Measurements from ENCODE around the gene CISD1. TPM values are rescaled to one million over a fixed set of nuclear protein-coding genes. Genes with fewer than 3 reads are reported as not detected.

Gene CISD1
- total and polyA plus RNA-seq, 10 of the 15 experiments (the other 5 are each of a cell fraction or from before 2014, with no cell fraction given) = 23.0 to 162 (median 58.5) TPM

DNA sequence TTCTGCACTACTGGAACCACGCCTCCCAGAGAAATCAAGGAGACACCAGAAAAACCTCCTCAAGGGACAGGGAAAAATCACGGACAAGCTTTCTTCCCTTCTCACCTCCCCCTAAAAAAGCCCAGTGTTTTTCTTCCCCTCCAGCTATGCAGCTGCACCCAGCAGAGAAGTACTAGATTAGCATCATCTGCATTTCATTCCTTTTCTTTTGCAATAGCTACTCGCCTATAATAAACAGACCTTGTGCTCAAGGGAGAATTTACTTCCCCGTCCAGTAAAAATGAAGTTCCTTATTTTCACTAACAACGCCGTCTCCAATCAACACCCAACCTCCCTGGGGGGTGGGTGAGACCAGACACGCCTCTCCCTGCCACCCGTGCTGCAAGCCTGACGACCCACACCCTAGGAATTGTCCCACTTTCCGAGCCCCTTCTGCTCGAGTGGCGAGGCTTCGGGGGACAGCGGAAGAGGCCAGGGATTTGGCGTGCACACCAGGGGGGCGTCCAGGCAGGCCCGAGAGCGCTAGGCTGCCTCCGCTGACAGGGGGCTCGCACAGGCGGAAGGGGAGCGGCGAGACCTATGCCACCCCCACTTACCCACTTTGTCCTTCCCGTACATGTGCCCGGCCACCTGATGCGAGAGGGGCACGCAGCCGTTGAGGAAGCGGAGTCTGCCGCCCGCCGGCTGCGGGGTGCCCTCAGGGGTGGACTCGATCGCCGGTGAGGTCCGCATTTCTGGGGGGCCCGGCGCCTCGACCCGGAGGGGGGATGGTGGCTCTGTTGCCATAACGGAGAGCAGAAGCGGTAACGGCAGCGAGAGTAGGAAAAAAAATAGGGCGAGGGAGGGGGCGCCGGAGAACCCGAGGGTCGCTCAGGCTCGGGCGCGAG is 1.9 kb upstream of the CISD1 start (continued):
- TF ChIP-seq BCL3 (IDR thresholded peaks at IDR 0.05; ENCODE audit: borderline replicate concordance, insufficient read depth, low read depth, low read length, poor library complexity, severe bottlenecking) (no peak), GATAD2B (conservative IDR thresholded peaks at IDR 0.05; ENCODE audit: low read depth) (peak; percentile 81), CBX5 (IDR thresholded peaks at IDR 0.05; ENCODE audit: low read depth) (0 out of 2 replicates have a peak, but pooled peaks have one; percentile 42)

DNA sequence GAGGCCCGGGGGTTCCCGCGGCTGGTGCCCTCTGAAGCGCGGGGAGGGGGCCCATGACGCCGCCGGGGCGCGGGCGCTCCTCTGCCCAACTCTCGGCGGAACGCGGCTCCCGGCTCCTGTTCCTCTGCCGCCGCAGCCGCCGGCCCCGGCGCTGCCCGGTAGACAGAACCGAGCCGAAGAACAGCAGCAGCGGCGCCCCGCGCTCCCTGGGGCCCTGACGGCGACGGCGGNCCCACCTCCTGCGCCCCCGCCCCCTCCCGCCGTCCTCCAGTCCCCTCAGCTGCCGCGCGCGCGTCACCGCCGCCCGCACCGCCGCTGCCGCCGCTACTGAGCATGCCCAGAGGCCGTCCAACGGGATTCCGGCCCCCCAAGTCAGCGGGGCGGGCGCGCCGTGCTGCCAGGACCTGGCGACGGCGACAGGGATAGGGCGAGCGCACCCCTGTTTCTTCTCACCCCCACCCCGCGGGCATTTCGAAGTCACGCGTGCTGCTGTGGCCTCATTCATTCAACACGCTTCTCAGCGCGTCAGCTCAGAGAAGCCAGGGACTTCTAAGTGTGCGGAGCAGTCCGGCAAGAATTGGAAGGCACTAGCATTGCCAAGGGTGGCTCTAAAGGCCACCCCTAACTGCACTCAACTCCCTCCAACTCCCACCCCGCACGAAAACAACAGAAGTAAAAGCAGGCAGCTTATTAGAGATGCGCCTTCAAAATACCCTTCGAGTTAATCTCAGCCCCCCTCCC is 1.1 kb upstream of the CISD1 start, which contains the start of gene IPMK:
TSS of gene IPMK (minus strand) at position 182 of the 741 bp plus-strand sequence. CDS start 283 bp downstream, outside the sequence.
- Histone ChIP-seq H3K4me2 (ENCODE audit: control insufficient read depth, insufficient read depth) (peak within 1 kb of the TSS; percentile 94), H3K79me2 (ENCODE audit: control insufficient read depth, insufficient read depth, low read length) (peaks cover 71% of the 10 kb centered on the region), H3K9me3 (replicated peaks; ENCODE audit: control insufficient read depth, insufficient read depth, low read length) (no peaks in the 10 kb centered on the region; the same call in 2 of the 3 replicates), H3K27ac (ENCODE audit: control insufficient read depth, insufficient read depth) (peak within 1 kb of the TSS; percentile 80), H3K9ac (ENCODE audit: control insufficient read depth, insufficient read depth, low read length) (peak within 1 kb of the TSS; percentile 78), H3K27me3 (replicated peaks in 1 of 2; ENCODE audit: control insufficient read depth in 2 of 2, insufficient read depth in 2 of 2, low read length in 1 of 2) (no peaks in the 10 kb centered on the region), H3K4me3 (peak within 1 kb of the TSS; percentile 80), H4K20me1 (ENCODE audit: control insufficient read depth, insufficient read depth) (no peaks in the 10 kb centered on the region), H3K36me3 (ENCODE audit: control insufficient read depth in 2 of 2, insufficient read depth in 2 of 2, low read length in 1 of 2) (no peaks in the 10 kb centered on the region), H3K4me1 (ENCODE audit: control insufficient read depth, insufficient read depth, low read length) (0 out of 2 replicates have a peak, but pooled peaks cover 5% of the 10 kb centered on the region), H2AFZ (ENCODE audit: control insufficient read depth, low read depth, low read length) (peak within 1 kb of the TSS; percentile 91)
- DNase-seq (ENCODE audit: low read depth, low spot score) (peak; percentile 63), FAIRE-seq (no peak), ATAC-seq (peak; percentile 75)
- ChIA-PET CTCF (interaction anchor here (1.9 to 2.2 kb wide), 2 partner anchors 90 to 117 kb away, joined by 8 to 9 read pairs; partner anchors contain the start of gene TFAM), RAD21 (ENCODE audit: unreplicated experiment) (interaction anchor here (1.5 to 1.8 kb wide), 2 partner anchors 53 to 90 kb away, joined by 4 to 7 read pairs; no protein-coding TSS in a partner anchor), SMC1A (ENCODE audit: uncharacterized antibody, unreplicated experiment) (interaction anchor here (1.3 to 2.5 kb wide), 3 partner anchors 23 to 90 kb away, joined by 4 to 16 read pairs (median 9); no protein-coding TSS in a partner anchor), POLR2A (interaction anchor here (0.9 to 1.6 kb wide), 5 partner anchors 22 to 813 kb away, joined by 3 to 9 read pairs (median 7); partner anchors contain the start of genes TFAM and UBE2D1)
- intact Hi-C loops (cut with micrococcal nuclease; ENCODE audit: unreplicated experiment) = loop anchor here (2.0 to 10.0 kb wide), 3 partner anchors 15 to 1637 kb away; partner anchors contain the start of genes CCDC6 and UBE2D1
- 2% methylated on average over 39 of the region's 76 CpGs for WGBS (ENCODE audit: insufficient coverage, insufficient replicate concordance, low lambda C conversion rate, missing lambda C conversion rate)
- BruUV-seq (replicated peaks) = no TSS peak
- in situ Hi-C loops (cut with MboI) = no loop called here
- TF ChIP-seq BACH1 (IDR thresholded peaks at IDR 0.05; ENCODE audit: borderline replicate concordance) = peak; percentile 57; the same call in 1 of the 2 replicates
- TF ChIP-seq SIN3A (IDR thresholded peaks at IDR 0.05; ENCODE audit: low read depth, low read length) = peak; percentile 99
- peak; percentile 60; the same call in 1 of the 2 replicates for TF ChIP-seq CREB1 (IDR thresholded peaks at IDR 0.05; ENCODE audit: low read depth)
- TF ChIP-seq SP1 (IDR thresholded peaks at IDR 0.05; ENCODE audit: low read depth, low read length) = no peak
- TF ChIP-seq IKZF1 (conservative IDR thresholded peaks at IDR 0.05) = peak; percentile 55
- 0 out of 2 replicates have a peak, but pooled peaks have one; percentile 9 for TF ChIP-seq CREM (IDR thresholded peaks at IDR 0.05; ENCODE audit: low read depth)
- TF ChIP-seq, protein P1, sequence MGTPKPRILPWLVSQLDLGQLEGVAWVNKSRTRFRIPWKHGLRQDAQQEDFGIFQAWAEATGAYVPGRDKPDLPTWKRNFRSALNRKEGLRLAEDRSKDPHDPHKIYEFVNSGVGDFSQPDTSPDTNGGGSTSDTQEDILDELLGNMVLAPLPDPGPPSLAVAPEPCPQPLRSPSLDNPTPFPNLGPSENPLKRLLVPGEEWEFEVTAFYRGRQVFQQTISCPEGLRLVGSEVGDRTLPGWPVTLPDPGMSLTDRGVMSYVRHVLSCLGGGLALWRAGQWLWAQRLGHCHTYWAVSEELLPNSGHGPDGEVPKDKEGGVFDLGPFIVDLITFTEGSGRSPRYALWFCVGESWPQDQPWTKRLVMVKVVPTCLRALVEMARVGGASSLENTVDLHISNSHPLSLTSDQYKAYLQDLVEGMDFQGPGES (IDR thresholded peaks at IDR 0.05) = no peak
- TF ChIP-seq, protein P2, sequence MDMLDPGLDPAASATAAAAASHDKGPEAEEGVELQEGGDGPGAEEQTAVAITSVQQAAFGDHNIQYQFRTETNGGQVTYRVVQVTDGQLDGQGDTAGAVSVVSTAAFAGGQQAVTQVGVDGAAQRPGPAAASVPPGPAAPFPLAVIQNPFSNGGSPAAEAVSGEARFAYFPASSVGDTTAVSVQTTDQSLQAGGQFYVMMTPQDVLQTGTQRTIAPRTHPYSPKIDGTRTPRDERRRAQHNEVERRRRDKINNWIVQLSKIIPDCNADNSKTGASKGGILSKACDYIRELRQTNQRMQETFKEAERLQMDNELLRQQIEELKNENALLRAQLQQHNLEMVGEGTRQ (IDR thresholded peaks at IDR 0.05; ENCODE audit: borderline replicate concordance, low read depth, low read length) = no peak
- TF ChIP-seq LARP7 (IDR thresholded peaks at IDR 0.05) = no peak
- TF ChIP-seq ZNF384 (IDR thresholded peaks at IDR 0.05; ENCODE audit: borderline replicate concordance, low read depth, low read length) = no peak
- TF ChIP-seq POLR2A (IDR thresholded peaks at IDR 0.05; ENCODE audit: low read depth, low read length) = peak; percentile 71
- no peak for TF ChIP-seq HDAC6 (IDR thresholded peaks at IDR 0.05; ENCODE audit: unreplicated experiment)
- no peak for TF ChIP-seq ZNF622 (IDR thresholded peaks at IDR 0.05)

All from GM12878 (cell line).